Breast epithelium (tissue), 3 donors: Measurements from ENCODE around the gene GPI.

Source experiments
- POLR2AphosphoS5 ChIP-seq, 3 donors: sonication (generic); formaldehyde crosslinking; IDR thresholded peaks; one replicate each; pipeline ENCODE4 v1.6.1; 2017; ENCODE audit warnings: antibody characterized with exemption in 3 of 3
- TF ChIP-seq, protein P1 (sequence below), 3 donors: fragments of 450-650 bp; IDR thresholded peaks; one replicate each; pipeline ENCODE4 v1.5.1; 2016 to 2017; ENCODE audit warnings: antibody characterized with exemption in 3 of 3, mild to moderate bottlenecking in 3 of 3, moderate library complexity in 3 of 3

DNA sequence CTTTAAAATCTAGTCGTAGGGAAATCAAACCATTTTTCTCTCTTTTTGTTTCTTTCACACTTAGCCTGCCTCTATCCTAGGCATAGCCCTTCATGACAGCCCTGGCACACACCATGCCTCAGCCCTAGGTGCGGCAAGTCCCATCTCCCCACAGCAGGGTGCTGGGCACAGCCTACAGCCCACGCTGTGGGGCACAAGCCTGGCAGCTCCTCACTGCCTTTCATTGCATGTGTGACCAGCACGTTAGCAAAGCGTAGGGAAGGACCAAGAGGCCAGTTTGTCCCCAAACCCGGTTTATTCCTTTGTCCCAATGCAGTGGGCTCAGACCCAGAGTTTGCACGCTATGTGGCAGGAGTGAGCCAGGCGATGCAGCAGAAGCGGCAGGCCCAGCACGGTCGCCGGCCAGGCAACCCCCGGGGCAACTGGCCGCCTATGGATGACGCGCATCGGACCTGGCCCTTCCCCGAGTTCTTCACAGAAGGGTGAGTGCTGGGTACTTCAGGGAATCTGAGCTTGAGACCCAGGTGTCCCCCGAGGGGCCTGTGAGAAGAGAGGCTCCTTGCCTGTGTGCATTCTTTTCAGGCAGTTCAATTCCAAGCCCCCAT lies 17.3 kb upstream of the GPI start:
- TF ChIP-seq POLR2AphosphoS5 (IDR thresholded peaks at IDR 0.05) = no peak
- TF ChIP-seq, protein P1, sequence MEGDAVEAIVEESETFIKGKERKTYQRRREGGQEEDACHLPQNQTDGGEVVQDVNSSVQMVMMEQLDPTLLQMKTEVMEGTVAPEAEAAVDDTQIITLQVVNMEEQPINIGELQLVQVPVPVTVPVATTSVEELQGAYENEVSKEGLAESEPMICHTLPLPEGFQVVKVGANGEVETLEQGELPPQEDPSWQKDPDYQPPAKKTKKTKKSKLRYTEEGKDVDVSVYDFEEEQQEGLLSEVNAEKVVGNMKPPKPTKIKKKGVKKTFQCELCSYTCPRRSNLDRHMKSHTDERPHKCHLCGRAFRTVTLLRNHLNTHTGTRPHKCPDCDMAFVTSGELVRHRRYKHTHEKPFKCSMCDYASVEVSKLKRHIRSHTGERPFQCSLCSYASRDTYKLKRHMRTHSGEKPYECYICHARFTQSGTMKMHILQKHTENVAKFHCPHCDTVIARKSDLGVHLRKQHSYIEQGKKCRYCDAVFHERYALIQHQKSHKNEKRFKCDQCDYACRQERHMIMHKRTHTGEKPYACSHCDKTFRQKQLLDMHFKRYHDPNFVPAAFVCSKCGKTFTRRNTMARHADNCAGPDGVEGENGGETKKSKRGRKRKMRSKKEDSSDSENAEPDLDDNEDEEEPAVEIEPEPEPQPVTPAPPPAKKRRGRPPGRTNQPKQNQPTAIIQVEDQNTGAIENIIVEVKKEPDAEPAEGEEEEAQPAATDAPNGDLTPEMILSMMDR (IDR thresholded peaks at IDR 0.05) = no peak
